Mononuclear cell (primary cell): ENCODE results near the gene PIGQ. TPM values are rescaled to one million over a fixed set of nuclear protein-coding genes. Genes with fewer than 3 reads are reported as not detected.

Experiments
- H3K27me3 ChIP-seq: 2 replicates; pipeline ENCODE4 v1.6.0; 2011; ENCODE audit warnings: low read length, control low read depth; ENCODE audit not compliant: insufficient read depth
- H3K4me1 ChIP-seq: 2 replicates; pipeline ENCODE4 v1.5.1; 2011; ENCODE audit warnings: mild to moderate bottlenecking, low read length, control low read depth; ENCODE audit not compliant: insufficient read depth
- H3K4me3 ChIP-seq: 2 replicates; pipeline ENCODE4 v1.5.1; 2011; ENCODE audit warnings: mild to moderate bottlenecking, low read length, moderate library complexity
- H3K9me3 ChIP-seq: 2 replicates; pipeline ENCODE4 v1.5.1; 2011; ENCODE audit warnings: low read depth, mild to moderate bottlenecking, control low read depth, low read length
- total RNA-seq: library from RNA; depleted of rRNA; stranded (reverse); fragments of >200 nt; gene quantifications from one replicate; pipeline ENCODE4 v1.2.3, GENCODE V29; 2012

The PIGQ gene
- total RNA-seq, 1 donor, result 8.5 TPM

DNA sequence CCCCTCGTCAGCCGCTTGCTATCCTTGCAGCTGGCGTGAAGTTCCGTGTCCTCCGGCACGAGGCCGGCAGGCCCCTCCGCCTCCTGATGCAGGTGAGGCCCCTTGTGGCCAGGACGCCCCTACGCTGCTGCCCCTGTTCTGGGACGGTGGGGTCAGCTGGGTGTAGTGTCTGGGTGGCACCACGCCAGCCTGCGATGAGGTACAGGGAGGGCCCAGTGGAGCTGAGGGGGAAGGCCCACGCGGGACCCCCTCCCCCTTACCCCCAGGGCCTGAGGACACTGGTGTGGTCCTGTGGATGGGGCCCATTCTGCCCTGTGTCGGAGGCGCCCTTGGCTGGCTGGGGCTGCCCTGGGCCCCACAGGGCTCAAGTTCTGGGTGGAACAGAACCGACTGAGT, 12.4 kb downstream of the PIGQ start:
- Histone ChIP-seq H3K9me3 (no peaks in the 10 kb centered on the region), H3K4me3 (no peak overlapping the region), H3K4me1 (peaks cover 1% of the 10 kb centered on the region), H3K27me3 (no peaks in the 10 kb centered on the region)

DNA sequence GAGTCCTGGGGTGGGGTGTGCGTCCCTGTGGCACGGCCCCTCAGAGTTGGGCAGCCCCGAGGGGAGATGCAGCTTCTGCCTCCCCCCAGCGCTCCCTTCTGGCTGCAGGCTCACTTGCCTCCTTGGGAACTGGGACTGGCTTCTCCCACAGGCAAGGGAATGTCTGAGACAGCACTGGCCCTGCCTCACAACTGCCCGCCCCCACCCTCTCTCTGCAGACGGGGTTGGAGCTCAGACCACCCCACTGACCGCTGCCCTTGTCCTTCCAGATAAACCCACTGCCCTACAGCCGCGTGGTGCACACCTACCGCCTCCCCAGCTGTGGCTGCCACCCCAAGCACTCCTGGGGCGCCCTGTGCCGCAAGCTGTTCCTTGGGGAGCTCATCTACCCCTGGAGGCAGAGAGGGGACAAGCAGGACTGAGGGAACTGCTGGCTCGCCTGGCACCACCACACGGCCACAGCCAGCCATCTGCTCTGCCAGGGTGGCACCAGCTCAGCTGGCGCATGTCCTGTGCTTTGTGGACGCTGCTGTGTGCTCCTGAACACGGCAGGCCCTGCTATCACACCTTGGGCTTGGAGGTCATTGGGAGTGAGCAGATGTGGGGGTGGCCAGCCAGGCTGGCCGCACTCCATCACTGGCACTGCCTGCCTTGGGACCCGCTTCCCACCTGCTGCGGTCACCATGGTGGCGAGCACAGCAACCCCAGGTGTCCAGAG, 13.0 kb downstream of the PIGQ start:
- Histone ChIP-seq H3K4me1 (peaks cover 7% of the 10 kb centered on the region), H3K4me3 (no peak overlapping the region), H3K27me3 (no peaks in the 10 kb centered on the region), H3K9me3 (no peaks in the 10 kb centered on the region)

DNA sequence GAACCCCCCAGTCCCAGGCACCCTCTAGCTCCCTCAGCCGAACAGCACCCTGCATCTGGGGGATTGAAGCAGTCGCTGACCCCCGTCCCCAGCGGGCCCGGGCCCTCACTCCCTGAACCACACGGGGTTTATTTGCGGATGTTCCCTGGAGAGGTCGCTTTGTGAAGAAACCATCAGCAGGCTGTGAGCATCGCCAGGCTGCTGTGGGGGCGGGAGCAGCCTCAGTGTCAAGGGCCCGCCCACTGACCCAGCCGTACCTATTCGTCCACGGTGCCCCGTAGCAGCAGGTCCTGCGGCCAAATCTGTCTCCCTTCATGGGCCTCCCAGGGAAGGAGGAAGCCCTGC, 13.7 kb downstream of the PIGQ start:
- Histone ChIP-seq H3K27me3 (no peaks in the 10 kb centered on the region), H3K4me1 (peaks cover 13% of the 10 kb centered on the region), H3K4me3 (no peak overlapping the region), H3K9me3 (no peaks in the 10 kb centered on the region)

DNA sequence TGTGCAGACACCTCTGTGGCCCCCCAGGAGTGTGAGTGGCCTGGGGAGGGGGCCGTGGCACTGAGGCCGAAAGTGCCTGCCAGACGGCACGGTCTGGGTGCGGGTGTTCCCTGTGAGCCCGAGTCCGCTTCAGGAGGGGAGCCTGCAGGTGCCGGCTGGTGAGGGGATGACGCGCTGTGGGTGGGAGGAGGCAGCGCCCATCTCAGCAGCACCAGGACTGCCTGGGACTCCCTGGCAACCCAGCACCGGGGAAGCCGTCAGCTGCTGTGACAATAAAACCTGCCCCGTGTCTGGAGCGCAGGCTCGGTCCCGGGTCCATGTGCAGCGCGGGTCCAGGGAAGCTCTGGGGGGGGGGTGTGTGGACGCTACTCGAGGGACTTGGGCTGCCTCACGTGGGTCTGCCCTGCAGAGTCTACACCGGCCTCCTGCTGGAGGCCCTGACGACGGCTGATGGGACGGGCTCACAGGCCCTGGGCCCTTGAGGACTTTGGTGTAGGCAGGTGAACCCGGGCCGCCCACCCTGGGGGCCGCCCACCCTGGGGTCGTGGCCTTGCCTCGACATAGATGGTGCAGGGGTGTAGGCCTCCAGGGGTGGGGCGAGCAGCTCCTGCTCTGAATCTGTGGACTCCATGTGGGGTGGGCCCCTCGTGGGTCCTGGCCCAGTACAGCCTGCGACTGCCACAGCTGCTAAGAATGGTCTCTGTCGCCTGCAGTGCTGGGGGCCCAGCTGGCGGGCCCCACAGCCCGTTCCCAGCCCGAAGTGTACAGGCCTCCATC, 14.2 kb downstream of the PIGQ start:
- peaks cover 17% of the 10 kb centered on the region for H3K4me1 ChIP-seq
- no peaks in the 10 kb centered on the region for H3K9me3 ChIP-seq
- H3K4me3 ChIP-seq, result no peak overlapping the region
- H3K27me3 ChIP-seq, result no peaks in the 10 kb centered on the region

GRCh38 chr16:585351-585750, 15.6 kb downstream of the PIGQ start:
- Histone ChIP-seq H3K4me3 (no peak overlapping the region), H3K27me3 (no peaks in the 10 kb centered on the region)

DNA sequence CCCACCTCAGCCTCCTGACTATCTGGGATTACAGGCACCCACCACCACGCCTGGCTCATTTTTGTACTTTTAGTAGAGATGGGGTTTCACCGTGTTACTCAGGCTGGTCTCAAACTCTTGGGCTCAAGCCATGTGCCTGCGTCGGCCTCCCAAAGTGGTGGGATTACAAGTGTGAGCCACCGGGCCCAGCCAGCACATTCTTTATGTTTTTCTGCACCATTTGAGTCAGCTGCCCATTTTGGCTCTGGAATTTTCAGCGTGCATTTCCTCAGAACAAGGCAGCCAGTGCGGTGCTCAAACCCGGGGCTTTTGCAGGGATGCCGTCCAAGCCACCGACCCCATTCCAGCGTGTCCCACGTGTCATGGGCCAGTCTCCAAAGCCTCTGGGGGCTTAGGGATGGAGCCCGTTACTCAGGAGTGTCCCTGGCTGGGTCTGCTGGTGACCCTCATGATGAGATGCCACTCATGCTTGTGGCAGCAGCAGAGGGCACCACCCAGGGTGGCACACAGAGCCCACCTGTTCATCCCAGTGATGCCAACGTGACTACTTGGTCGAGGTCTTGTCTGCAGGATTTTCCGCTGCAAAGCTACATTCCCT, 16.4 kb downstream of the PIGQ start:
- Histone ChIP-seq H3K4me3 (no peak overlapping the region), H3K9me3 (no peaks in the 10 kb centered on the region)

More at GRCh38 chr16:585351-585750, 15.6 kb downstream of the PIGQ start:
- Histone ChIP-seq H3K4me1 (peaks cover 18% of the 10 kb centered on the region), H3K9me3 (no peaks in the 10 kb centered on the region)

GRCh38 chr16:586645-587590, 17.1 kb downstream of the PIGQ start:
- no peaks in the 10 kb centered on the region for H3K27me3 ChIP-seq
- no peaks in the 10 kb centered on the region for H3K9me3 ChIP-seq
- peaks cover 34% of the 10 kb centered on the region for H3K4me1 ChIP-seq
- H3K4me3 ChIP-seq, result no peak overlapping the region

More for the DNA sequence above, 16.4 kb downstream of the PIGQ start:
- no peaks in the 10 kb centered on the region for H3K27me3 ChIP-seq
- H3K4me1 ChIP-seq, result peaks cover 26% of the 10 kb centered on the region

DNA sequence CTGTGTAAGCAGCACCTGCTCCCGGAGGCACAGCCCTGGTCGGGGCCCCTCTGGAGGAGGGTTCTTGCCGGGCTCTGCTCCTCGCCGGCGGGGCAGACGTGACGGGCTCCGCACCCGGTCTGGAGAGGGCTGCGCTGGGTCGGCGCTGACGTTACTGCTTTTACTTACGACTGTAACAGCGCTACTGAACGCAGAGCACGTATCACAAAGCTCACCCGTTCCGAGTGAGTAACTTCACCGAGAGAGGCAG, 18.8 kb downstream of the PIGQ start:
- peak overlapping the region; percentile 81 for H3K4me3 ChIP-seq
- H3K4me1 ChIP-seq, result peaks cover 50% of the 10 kb centered on the region
- H3K9me3 ChIP-seq, result no peaks in the 10 kb centered on the region
- H3K27me3 ChIP-seq, result no peaks in the 10 kb centered on the region

DNA sequence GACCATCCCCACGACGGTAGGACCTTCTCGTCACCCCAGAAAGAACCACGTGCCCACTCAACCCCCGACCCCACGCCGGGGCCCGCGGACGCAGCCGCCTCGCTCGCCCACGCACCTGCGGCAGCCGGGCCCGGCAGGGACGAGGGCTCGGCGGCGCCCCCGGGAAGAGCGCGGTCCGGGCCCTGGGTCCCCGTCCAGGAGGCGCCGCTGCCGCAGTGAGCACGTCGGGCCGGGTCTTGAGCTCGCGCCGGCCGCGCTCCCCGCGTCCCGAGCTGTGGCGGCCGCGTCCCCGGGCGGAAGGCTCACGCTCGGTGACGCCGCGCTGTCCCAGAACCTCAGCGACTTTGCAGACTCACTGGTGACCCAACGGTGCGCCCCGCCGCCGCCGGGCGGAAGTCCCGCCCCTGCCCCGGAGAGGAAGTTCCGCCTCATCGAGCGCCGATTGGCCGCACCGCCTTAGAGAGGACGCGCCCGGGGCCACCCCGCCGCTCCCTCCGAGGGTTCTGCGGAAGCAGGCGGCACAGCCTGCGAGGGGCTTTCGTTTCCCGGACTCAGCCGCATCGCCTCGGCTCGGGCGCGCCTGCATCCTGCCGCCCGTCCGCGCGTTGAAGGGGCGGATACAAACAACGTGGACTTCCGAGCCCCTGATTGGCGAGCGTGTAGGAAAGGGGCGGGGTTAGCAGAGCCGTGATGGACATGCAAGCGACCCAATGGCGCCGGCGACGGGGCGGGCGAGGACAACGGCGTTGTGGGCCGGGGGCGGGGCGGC, 19.3 kb downstream of the PIGQ start:
- Histone ChIP-seq H3K4me1 (peaks cover 55% of the 10 kb centered on the region), H3K4me3 (peak overlapping the region; percentile 81), H3K27me3 (no peaks in the 10 kb centered on the region), H3K9me3 (no peaks in the 10 kb centered on the region)

- Histone ChIP-seq H3K9me3 (no peaks in the 10 kb centered on the region), H3K4me3 (peak within 1 kb of the TSS; percentile 81), H3K4me1 (peaks cover 60% of the 10 kb centered on the region)
These were observed 20.0 kb downstream of the PIGQ start, which contains the start of gene RAB40C for GRCh38 chr16:589658-590187. RAB40C (plus strand) TSS chr16:590066; CDS start chr16:590292, 226 bp downstream.

DNA sequence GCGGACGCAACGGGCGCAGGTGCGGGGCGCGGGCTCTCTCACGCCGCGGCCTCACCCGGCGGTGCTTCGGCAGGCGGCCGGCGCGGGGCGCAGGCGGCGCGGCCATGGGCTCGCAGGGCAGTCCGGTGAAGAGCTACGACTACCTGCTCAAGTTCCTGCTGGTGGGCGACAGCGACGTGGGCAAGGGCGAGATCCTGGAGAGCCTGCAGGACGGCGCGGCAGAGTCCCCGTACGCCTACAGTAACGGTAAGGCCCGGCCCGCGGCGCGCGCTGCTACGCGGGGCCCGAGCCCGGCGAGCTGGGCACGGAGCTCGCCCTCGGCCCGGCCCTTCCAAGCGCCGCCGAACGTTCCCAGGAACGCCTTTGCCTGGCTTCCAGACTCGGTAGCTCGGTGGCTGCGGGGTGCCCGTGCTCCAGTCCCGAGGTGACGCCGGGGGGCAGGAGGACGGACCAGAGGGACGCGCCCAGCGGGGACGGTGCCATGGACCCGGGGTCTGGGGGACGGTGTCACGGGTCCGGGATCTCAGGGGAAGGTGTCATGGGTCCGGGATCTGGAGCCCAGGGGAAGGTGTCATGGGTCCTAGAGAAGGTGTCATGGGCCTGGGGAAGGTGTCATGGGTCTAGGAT, 20.5 kb downstream of the PIGQ start:
- no peaks in the 10 kb centered on the region for H3K9me3 ChIP-seq
- peak overlapping the region; percentile 58 for H3K4me3 ChIP-seq
- no peaks in the 10 kb centered on the region for H3K27me3 ChIP-seq
- peaks cover 65% of the 10 kb centered on the region for H3K4me1 ChIP-seq

More at GRCh38 chr16:589658-590187, 20.0 kb downstream of the PIGQ start, which contains the start of gene RAB40C:
- H3K27me3 ChIP-seq, result no peaks in the 10 kb centered on the region

DNA sequence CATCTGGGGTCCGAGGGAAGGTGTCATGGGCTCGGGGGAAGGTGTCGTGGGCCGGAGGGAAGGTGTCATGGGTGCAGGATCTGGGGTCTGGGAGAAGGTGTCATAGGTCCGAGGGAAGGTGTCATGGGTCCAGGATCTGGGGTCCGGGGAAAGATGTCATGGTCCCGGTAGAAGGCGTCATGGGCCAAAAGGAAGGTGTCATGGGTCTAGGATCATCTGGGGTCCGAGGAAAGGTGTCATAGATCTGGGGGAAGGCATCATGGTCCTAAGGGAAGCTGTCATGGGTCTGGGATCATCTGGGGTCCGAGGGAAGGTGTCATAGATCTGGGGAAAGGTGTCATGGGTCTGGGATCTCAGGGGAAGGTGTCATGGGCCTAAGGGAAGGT, 21.0 kb downstream of the PIGQ start:
- no peaks in the 10 kb centered on the region for H3K9me3 ChIP-seq
- H3K4me3 ChIP-seq, result peak overlapping the region; percentile 58
- peaks cover 69% of the 10 kb centered on the region for H3K4me1 ChIP-seq
- no peaks in the 10 kb centered on the region for H3K27me3 ChIP-seq

- no peak overlapping the region for H3K4me3 ChIP-seq
- no peaks in the 10 kb centered on the region for H3K9me3 ChIP-seq
- H3K27me3 ChIP-seq, result no peaks in the 10 kb centered on the region
- H3K4me1 ChIP-seq, result peaks cover 73% of the 10 kb centered on the region
These were observed 21.5 kb downstream of the PIGQ start for GRCh38 chr16:591231-591630.
